Memory B cell (primary cell): ENCODE results near the gene AUTS2.

Experiments
- ATAC-seq: fragments of 150-1000 bp; cut with Tn5 transposase; 2 replicates; pipeline ENCODE4 v1.10.0; 2021; ENCODE audit warnings: low read depth, mild to moderate bottlenecking, moderate library complexity
- DNase-seq, 2 donors: peaks; one replicate each; pipeline ENCODE4 v3.0.0; 2022; ENCODE audit warnings: low spot score in 2 of 2
- H3K27ac Mint-ChIP-seq: one replicate; pipeline ENCODE4 v1.8.0; 2022; ENCODE audit warnings: mild to moderate bottlenecking, moderate library complexity, mixed read lengths
- H3K27me3 Mint-ChIP-seq: one replicate; pipeline ENCODE4 v1.8.0; 2022; ENCODE audit warnings: mixed read lengths
- H3K36me3 Mint-ChIP-seq: one replicate; pipeline ENCODE4 v1.8.0; 2022; ENCODE audit warnings: mild to moderate bottlenecking, mixed read lengths
- H3K4me1 Mint-ChIP-seq: one replicate; pipeline ENCODE4 v1.8.0; 2022; ENCODE audit warnings: mixed read lengths
- H3K4me3 Mint-ChIP-seq: one replicate; pipeline ENCODE4 v1.8.0; 2022; ENCODE audit warnings: mild to moderate bottlenecking, moderate library complexity, mixed read lengths
- H3K9me3 Mint-ChIP-seq: one replicate; pipeline ENCODE4 v1.8.0; 2022; ENCODE audit warnings: mixed read lengths

The AUTS2 gene

GRCh38 chr7:70156057-70156456 lies 557.8 kb downstream of the AUTS2 start:
- peaks cover 3% of the 10 kb centered on the region for H3K9me3 Mint-ChIP-seq
- H3K36me3 Mint-ChIP-seq = peaks cover 12% of the 10 kb centered on the region
- H3K27me3 Mint-ChIP-seq = no peaks in the 10 kb centered on the region
- DNase-seq (no peak), ATAC-seq (no peak)
- no peaks in the 10 kb centered on the region for H3K4me1 Mint-ChIP-seq
- no peak overlapping the region for H3K4me3 Mint-ChIP-seq
- H3K27ac Mint-ChIP-seq = no peak overlapping the region

- peaks cover 1% of the 10 kb centered on the region for H3K9me3 Mint-ChIP-seq
- ATAC-seq = no peak
- H3K4me3 Mint-ChIP-seq = no peak overlapping the region
- peaks cover 8% of the 10 kb centered on the region for H3K36me3 Mint-ChIP-seq
- no peaks in the 10 kb centered on the region for H3K4me1 Mint-ChIP-seq
- DNase-seq = no peak
- H3K27ac Mint-ChIP-seq = no peak overlapping the region
- H3K27me3 Mint-ChIP-seq = no peaks in the 10 kb centered on the region
Measured at GRCh38 chr7:70159121-70159520, 560.8 kb downstream of the AUTS2 start.

GRCh38 chr7:70165477-70166170 lies 567.3 kb downstream of the AUTS2 start:
- no peaks in the 10 kb centered on the region for H3K4me1 Mint-ChIP-seq
- no peak overlapping the region for H3K4me3 Mint-ChIP-seq
- H3K36me3 Mint-ChIP-seq = peaks cover 12% of the 10 kb centered on the region
- H3K27ac Mint-ChIP-seq = no peak overlapping the region
- no peaks in the 10 kb centered on the region for H3K27me3 Mint-ChIP-seq
- peaks cover 10% of the 10 kb centered on the region for H3K9me3 Mint-ChIP-seq
- ATAC-seq = no peak
- DNase-seq = no peak

- H3K27me3 Mint-ChIP-seq = no peaks in the 10 kb centered on the region
- H3K27ac Mint-ChIP-seq = no peak overlapping the region
- ATAC-seq (no peak), DNase-seq (no peak)
- no peak overlapping the region for H3K4me3 Mint-ChIP-seq
- no peaks in the 10 kb centered on the region for H3K4me1 Mint-ChIP-seq
- peaks cover 6% of the 10 kb centered on the region for H3K36me3 Mint-ChIP-seq
- peaks cover 4% of the 10 kb centered on the region for H3K9me3 Mint-ChIP-seq
Measured at GRCh38 chr7:70171369-70171920, 573.2 kb downstream of the AUTS2 start.

GRCh38 chr7:70177166-70177565 lies 578.9 kb downstream of the AUTS2 start:
- DNase-seq (no peak), ATAC-seq (no peak)
- H3K4me1 Mint-ChIP-seq = peaks cover 3% of the 10 kb centered on the region
- peaks cover 2% of the 10 kb centered on the region for H3K9me3 Mint-ChIP-seq
- H3K4me3 Mint-ChIP-seq = no peak overlapping the region
- H3K27me3 Mint-ChIP-seq = no peaks in the 10 kb centered on the region
- no peak overlapping the region for H3K27ac Mint-ChIP-seq
- H3K36me3 Mint-ChIP-seq = peaks cover 8% of the 10 kb centered on the region

GRCh38 chr7:70178211-70178610 lies 579.9 kb downstream of the AUTS2 start:
- Mint-ChIP-seq H3K27ac (no peak overlapping the region), H3K36me3 (peaks cover 9% of the 10 kb centered on the region), H3K9me3 (peaks cover 2% of the 10 kb centered on the region), H3K4me3 (no peak overlapping the region), H3K4me1 (peaks cover 3% of the 10 kb centered on the region), H3K27me3 (no peaks in the 10 kb centered on the region)
- DNase-seq (no peak), ATAC-seq (no peak)

GRCh38 chr7:70178787-70179186 lies 580.5 kb downstream of the AUTS2 start:
- Mint-ChIP-seq H3K27ac (no peak overlapping the region), H3K36me3 (peaks cover 8% of the 10 kb centered on the region), H3K4me3 (no peak overlapping the region), H3K9me3 (peaks cover 2% of the 10 kb centered on the region), H3K27me3 (no peaks in the 10 kb centered on the region), H3K4me1 (peaks cover 3% of the 10 kb centered on the region)
- DNase-seq = no peak
- ATAC-seq = no peak

- H3K4me3 Mint-ChIP-seq = no peak overlapping the region
- no peak overlapping the region for H3K27ac Mint-ChIP-seq
- H3K9me3 Mint-ChIP-seq = peaks cover 2% of the 10 kb centered on the region
- DNase-seq = no peak
- H3K27me3 Mint-ChIP-seq = no peaks in the 10 kb centered on the region
- ATAC-seq = no peak
- peaks cover 3% of the 10 kb centered on the region for H3K4me1 Mint-ChIP-seq
- H3K36me3 Mint-ChIP-seq = peaks cover 15% of the 10 kb centered on the region
Measured at GRCh38 chr7:70182521-70182920, 584.2 kb downstream of the AUTS2 start.

- Mint-ChIP-seq H3K4me3 (no peak overlapping the region), H3K36me3 (peaks cover 18% of the 10 kb centered on the region), H3K27ac (no peak overlapping the region), H3K4me1 (no peaks in the 10 kb centered on the region), H3K27me3 (no peaks in the 10 kb centered on the region), H3K9me3 (peaks cover 2% of the 10 kb centered on the region)
- DNase-seq = no peak
- ATAC-seq = no peak
Measured at GRCh38 chr7:70183278-70183677, 585.0 kb downstream of the AUTS2 start.

GRCh38 chr7:70188901-70189650 lies 590.8 kb downstream of the AUTS2 start:
- ATAC-seq (no peak), DNase-seq (no peak)
- H3K4me3 Mint-ChIP-seq = no peak overlapping the region
- H3K4me1 Mint-ChIP-seq = no peaks in the 10 kb centered on the region
- H3K27ac Mint-ChIP-seq = no peak overlapping the region
- no peaks in the 10 kb centered on the region for H3K27me3 Mint-ChIP-seq
- peaks cover 20% of the 10 kb centered on the region for H3K36me3 Mint-ChIP-seq
- peaks cover 2% of the 10 kb centered on the region for H3K9me3 Mint-ChIP-seq

- H3K27me3 Mint-ChIP-seq = no peaks in the 10 kb centered on the region
- peaks cover 20% of the 10 kb centered on the region for H3K36me3 Mint-ChIP-seq
- DNase-seq = no peak
- no peaks in the 10 kb centered on the region for H3K4me1 Mint-ChIP-seq
- H3K27ac Mint-ChIP-seq = no peak overlapping the region
- no peak for ATAC-seq
- H3K9me3 Mint-ChIP-seq = peaks cover 2% of the 10 kb centered on the region
- H3K4me3 Mint-ChIP-seq = no peak overlapping the region
Measured at GRCh38 chr7:70189776-70190175, 591.5 kb downstream of the AUTS2 start.

- Mint-ChIP-seq H3K27me3 (no peaks in the 10 kb centered on the region), H3K36me3 (peaks cover 18% of the 10 kb centered on the region), H3K27ac (no peak overlapping the region), H3K4me1 (no peaks in the 10 kb centered on the region), H3K9me3 (peaks cover 2% of the 10 kb centered on the region), H3K4me3 (no peak overlapping the region)
- DNase-seq (no peak), ATAC-seq (no peak)
Measured at GRCh38 chr7:70190281-70190680, 592.0 kb downstream of the AUTS2 start.

GRCh38 chr7:70193514-70193913 lies 595.2 kb downstream of the AUTS2 start:
- Mint-ChIP-seq H3K36me3 (peaks cover 8% of the 10 kb centered on the region), H3K27ac (no peak overlapping the region), H3K27me3 (no peaks in the 10 kb centered on the region), H3K4me1 (no peaks in the 10 kb centered on the region), H3K9me3 (peaks cover 2% of the 10 kb centered on the region), H3K4me3 (no peak overlapping the region)
- ATAC-seq (no peak), DNase-seq (no peak)

- no peak for DNase-seq
- Mint-ChIP-seq H3K36me3 (peaks cover 2% of the 10 kb centered on the region), H3K4me1 (peaks cover 2% of the 10 kb centered on the region), H3K9me3 (peaks cover 2% of the 10 kb centered on the region), H3K4me3 (no peak overlapping the region), H3K27me3 (no peaks in the 10 kb centered on the region), H3K27ac (no peak overlapping the region)
- no peak for ATAC-seq
Measured at GRCh38 chr7:70208236-70209063, 610.2 kb downstream of the AUTS2 start.
